Measurements from ENCODE around the gene CD300LF. TPM values are rescaled to one million over a fixed set of nuclear protein-coding genes. Genes with fewer than 3 reads are reported as not detected.

The CD300LF gene
- total RNA-seq, 1 donor, result not detected

DNA sequence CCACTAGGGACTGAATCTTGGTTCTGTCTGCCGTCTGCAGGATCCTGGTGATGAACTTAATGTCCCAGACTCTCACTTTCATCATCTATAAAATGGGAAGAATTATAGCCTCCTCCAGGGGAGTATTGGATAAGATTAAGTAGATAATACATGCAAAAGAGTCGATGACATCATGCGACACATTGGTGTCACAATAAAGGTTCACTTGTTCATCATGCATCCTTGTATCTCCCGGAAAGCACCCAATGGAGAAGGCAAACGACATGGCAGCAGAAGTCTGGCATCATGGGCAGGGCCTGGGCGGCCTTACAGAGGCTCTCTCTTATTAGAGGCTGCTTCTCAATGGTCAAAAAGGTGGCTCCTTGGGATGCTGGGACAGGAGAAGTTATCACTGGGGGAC, 54.1 kb downstream of the CD300LF start:
- Histone ChIP-seq H4K20me1 (ENCODE audit: insufficient read depth, low read length) (no peaks in the 10 kb centered on the region), H3K79me2 (ENCODE audit: insufficient read depth, low read length) (no peaks in the 10 kb centered on the region), H3K36me3 (ENCODE audit: insufficient read depth, low read length) (no peaks in the 10 kb centered on the region), H3K9me3 (ENCODE audit: low read depth, low read length) (no peaks in the 10 kb centered on the region), H3K4me1 (ENCODE audit: insufficient read depth, low read length) (no peaks in the 10 kb centered on the region), H3K27ac (ENCODE audit: low read depth, low read length) (no peak overlapping the region), H3K4me2 (ENCODE audit: insufficient read depth, low read length) (no peak overlapping the region), H3K4me3 (ENCODE audit: insufficient read depth, low read length) (no peak overlapping the region), H2AFZ (ENCODE audit: low read length) (no peak overlapping the region), H3K27me3 (ENCODE audit: insufficient read depth, low read length) (peaks cover 7% of the 10 kb centered on the region)
- TF ChIP-seq, protein P1, sequence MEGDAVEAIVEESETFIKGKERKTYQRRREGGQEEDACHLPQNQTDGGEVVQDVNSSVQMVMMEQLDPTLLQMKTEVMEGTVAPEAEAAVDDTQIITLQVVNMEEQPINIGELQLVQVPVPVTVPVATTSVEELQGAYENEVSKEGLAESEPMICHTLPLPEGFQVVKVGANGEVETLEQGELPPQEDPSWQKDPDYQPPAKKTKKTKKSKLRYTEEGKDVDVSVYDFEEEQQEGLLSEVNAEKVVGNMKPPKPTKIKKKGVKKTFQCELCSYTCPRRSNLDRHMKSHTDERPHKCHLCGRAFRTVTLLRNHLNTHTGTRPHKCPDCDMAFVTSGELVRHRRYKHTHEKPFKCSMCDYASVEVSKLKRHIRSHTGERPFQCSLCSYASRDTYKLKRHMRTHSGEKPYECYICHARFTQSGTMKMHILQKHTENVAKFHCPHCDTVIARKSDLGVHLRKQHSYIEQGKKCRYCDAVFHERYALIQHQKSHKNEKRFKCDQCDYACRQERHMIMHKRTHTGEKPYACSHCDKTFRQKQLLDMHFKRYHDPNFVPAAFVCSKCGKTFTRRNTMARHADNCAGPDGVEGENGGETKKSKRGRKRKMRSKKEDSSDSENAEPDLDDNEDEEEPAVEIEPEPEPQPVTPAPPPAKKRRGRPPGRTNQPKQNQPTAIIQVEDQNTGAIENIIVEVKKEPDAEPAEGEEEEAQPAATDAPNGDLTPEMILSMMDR (IDR thresholded peaks at IDR 0.05; ENCODE audit: extremely low read depth, low read depth, low read length), result no peak
- no peak for DNase-seq (ENCODE audit: insufficient read length, low spot score, missing footprints)

DNA sequence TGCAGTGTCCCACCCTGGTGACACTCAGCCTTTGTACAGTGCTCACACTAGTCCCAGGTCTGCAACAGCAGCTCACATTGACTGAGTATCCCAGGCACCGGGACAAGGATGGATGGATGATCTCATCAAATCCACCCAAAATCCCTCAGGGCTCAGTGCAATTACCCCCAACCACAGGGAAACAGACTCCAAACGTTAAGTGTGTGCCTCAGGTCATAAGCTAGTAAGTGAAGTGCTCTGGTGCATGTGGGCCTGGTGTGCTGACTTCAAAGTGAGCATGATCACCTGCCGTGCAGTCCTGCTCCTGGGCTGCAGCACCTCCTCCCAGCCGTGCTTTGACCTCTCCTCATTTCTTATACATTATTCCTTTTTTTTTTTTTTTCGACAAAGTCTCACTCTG, 58.0 kb downstream of the CD300LF start:
- DNase-seq (ENCODE audit: insufficient read length, low spot score, missing footprints), result no peak
- no peaks in the 10 kb centered on the region for H3K36me3 ChIP-seq (ENCODE audit: insufficient read depth, low read length)
- TF ChIP-seq, protein P1 (IDR thresholded peaks at IDR 0.05; ENCODE audit: extremely low read depth, low read depth, low read length), result no peak
- H3K4me2 ChIP-seq (ENCODE audit: insufficient read depth, low read length), result no peak overlapping the region
- no peaks in the 10 kb centered on the region for H3K4me1 ChIP-seq (ENCODE audit: insufficient read depth, low read length)
- H3K9me3 ChIP-seq (ENCODE audit: low read depth, low read length), result no peaks in the 10 kb centered on the region
- H3K27me3 ChIP-seq (ENCODE audit: insufficient read depth, low read length), result peaks cover 17% of the 10 kb centered on the region
- H2AFZ ChIP-seq (ENCODE audit: low read length), result no peak overlapping the region
- H3K79me2 ChIP-seq (ENCODE audit: insufficient read depth, low read length), result no peaks in the 10 kb centered on the region
- no peak overlapping the region for H3K4me3 ChIP-seq (ENCODE audit: insufficient read depth, low read length)
- H3K27ac ChIP-seq (ENCODE audit: low read depth, low read length), result no peak overlapping the region
- H4K20me1 ChIP-seq (ENCODE audit: insufficient read depth, low read length), result no peaks in the 10 kb centered on the region

DNA sequence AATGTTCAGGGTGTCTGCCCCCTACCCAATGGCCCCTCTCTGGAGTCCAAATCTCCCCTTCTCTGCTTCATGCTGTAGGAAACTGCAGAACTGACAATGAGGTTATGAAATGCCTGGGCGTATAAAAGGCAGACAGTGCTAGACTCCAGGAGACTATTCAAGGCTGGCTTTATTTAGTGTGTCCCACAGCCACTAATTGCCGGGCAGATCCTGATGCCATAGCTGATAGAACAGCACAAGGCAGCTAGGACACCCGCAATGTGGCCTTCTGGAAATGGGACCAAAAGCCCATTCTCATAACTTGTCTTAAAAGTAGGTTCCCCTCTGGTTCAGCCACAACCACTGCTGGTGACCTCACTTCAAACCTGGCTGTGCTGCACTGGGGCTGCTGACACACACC, 60.7 kb downstream of the CD300LF start:
- no peaks in the 10 kb centered on the region for H3K9me3 ChIP-seq (ENCODE audit: low read depth, low read length)
- H3K27me3 ChIP-seq (ENCODE audit: insufficient read depth, low read length), result peaks cover 15% of the 10 kb centered on the region

DNA sequence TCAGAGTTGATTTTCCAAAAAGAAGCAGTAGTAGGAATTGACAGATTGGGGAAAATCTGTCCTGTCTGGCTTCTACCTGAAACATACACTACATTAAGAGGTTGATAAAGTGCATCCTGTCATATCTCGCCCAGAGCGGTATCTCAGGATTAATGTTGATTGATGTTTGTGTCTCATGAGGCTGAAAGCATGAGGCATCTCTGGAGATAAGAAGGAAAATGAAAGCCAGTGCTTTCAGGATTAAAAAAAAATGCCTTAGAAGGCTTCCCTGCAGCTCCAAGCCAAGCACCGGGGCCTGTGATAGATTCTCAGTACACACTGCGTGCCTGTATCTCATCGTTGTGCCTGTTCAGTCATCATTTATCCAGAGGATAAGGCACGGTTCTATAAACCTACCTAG, 62.8 kb downstream of the CD300LF start:
- Histone ChIP-seq H2AFZ (ENCODE audit: low read length) (no peak overlapping the region), H4K20me1 (ENCODE audit: insufficient read depth, low read length) (no peaks in the 10 kb centered on the region), H3K4me3 (ENCODE audit: insufficient read depth, low read length) (no peak overlapping the region), H3K36me3 (ENCODE audit: insufficient read depth, low read length) (no peaks in the 10 kb centered on the region), H3K4me2 (ENCODE audit: insufficient read depth, low read length) (no peak overlapping the region), H3K27me3 (ENCODE audit: insufficient read depth, low read length) (peaks cover 10% of the 10 kb centered on the region), H3K9me3 (ENCODE audit: low read depth, low read length) (no peaks in the 10 kb centered on the region), H3K79me2 (ENCODE audit: insufficient read depth, low read length) (no peaks in the 10 kb centered on the region), H3K4me1 (ENCODE audit: insufficient read depth, low read length) (no peaks in the 10 kb centered on the region), H3K27ac (ENCODE audit: low read depth, low read length) (no peak overlapping the region)
- TF ChIP-seq, protein P1 (IDR thresholded peaks at IDR 0.05; ENCODE audit: extremely low read depth, low read depth, low read length), result no peak
- DNase-seq (ENCODE audit: insufficient read length, low spot score, missing footprints), result no peak

More for the DNA sequence above, 60.7 kb downstream of the CD300LF start:
- Histone ChIP-seq H3K27ac (ENCODE audit: low read depth, low read length) (no peak overlapping the region), H4K20me1 (ENCODE audit: insufficient read depth, low read length) (no peaks in the 10 kb centered on the region), H3K4me1 (ENCODE audit: insufficient read depth, low read length) (no peaks in the 10 kb centered on the region), H3K4me3 (ENCODE audit: insufficient read depth, low read length) (no peak overlapping the region), H3K4me2 (ENCODE audit: insufficient read depth, low read length) (no peak overlapping the region), H3K79me2 (ENCODE audit: insufficient read depth, low read length) (no peaks in the 10 kb centered on the region), H3K36me3 (ENCODE audit: insufficient read depth, low read length) (no peaks in the 10 kb centered on the region), H2AFZ (ENCODE audit: low read length) (no peak overlapping the region)
- no peak for DNase-seq (ENCODE audit: insufficient read length, low spot score, missing footprints)
- TF ChIP-seq, protein P1 (IDR thresholded peaks at IDR 0.05; ENCODE audit: extremely low read depth, low read depth, low read length), result no peak
